HCT116 (cell line): ENCODE measurements around the gene CRB1. TPM values are rescaled to one million over a fixed set of nuclear protein-coding genes. Genes with fewer than 3 reads are reported as not detected.

Source experiments
- ATAC-seq: fragments of 200-7000 bp; cut with Tn5 transposase; 2 replicates; pipeline ENCODE4 v1.9.1; 2020; ENCODE audit warnings: mild to moderate bottlenecking, moderate library complexity
- BruUV-seq: library from RNA; stranded (reverse); fragments of 400-500 nt; replicated peaks from 2 replicates; lab custom pipeline; 2021; lab: Mats Ljungman, UMichigan
- CTCF ChIA-PET: fragments of 300-600 bp; sonication (Branson Sonifier 250); formaldehyde crosslinking; loops from one replicate; lab custom pipeline; 2021; ENCODE audit warnings: antibody characterized with exemption; lab: Charles Lee
- POLR2A ChIA-PET: fragments of 300-600, 350-600 bp; sonication (Branson Sonifier 250); formaldehyde crosslinking; loops from one replicate; lab custom pipeline; 2021; ENCODE audit warnings: antibody characterized with exemption; lab: Charles Lee
- RAD21 ChIA-PET, 2 experiments: fragments of 300-600 bp; sonication (Branson Sonifier 250); formaldehyde crosslinking; loops; one replicate each; lab custom pipeline; 2023; ENCODE audit warnings: low total read pairs in 2 of 2; ENCODE audit not compliant: uncharacterized antibody in 2 of 2, unreplicated experiment in 2 of 2, low non-redundant PET in 1 of 2; lab: Charles Lee
- DNase-seq: peaks from one replicate; pipeline ENCODE4 v3.0.0-alpha.2; 2010; ENCODE audit warnings: low read depth, low spot score
- H2AFZ ChIP-seq: fragments of 200-600 bp; shearing (Covaris generic), sonication (generic); 2 replicates; pipeline ENCODE4 v1.6.1; 2017; ENCODE audit warnings: low read depth, mixed run types, mixed read lengths, antibody characterized with exemption, low read length; ENCODE audit not compliant: poor library complexity, severe bottlenecking
- H3K27ac ChIP-seq: 2 replicates; pipeline ENCODE4 v1.5.1; 2012; ENCODE audit warnings: low read depth, low read length
- H3K27me3 ChIP-seq: fragments of 200-600 bp; sonication (generic); 2 replicates; pipeline ENCODE4 v1.6.1; 2016; ENCODE audit warnings: mixed run types, low read length, mixed read lengths; ENCODE audit not compliant: insufficient read depth
- H3K36me3 ChIP-seq, 2 experiments: fragments of 200-500 bp in 1 of 2; fragments of 200-600 bp in 1 of 2; sonication (Bioruptor generic) in 1 of 2; sonication (generic) in 1 of 2; 2 replicates each; pipeline versions ENCODE4 v1.5.1 to v1.6.1; 2014 to 2016; ENCODE audit warnings: low read length in 2 of 2, inconsistent platforms in 1 of 2, mixed read lengths in 1 of 2, mixed run types in 1 of 2; ENCODE audit not compliant: insufficient read depth in 2 of 2, control insufficient read depth in 1 of 2
- H3K4me1 ChIP-seq, 2 experiments: fragments of 200-600 bp in 1 of 2; sonication (generic) in 1 of 2; 2 replicates each; pipeline versions ENCODE4 v1.5.1 to v1.6.1; 2012 to 2017; ENCODE audit warnings: low read length in 2 of 2, inconsistent platforms in 1 of 2, mild to moderate bottlenecking in 1 of 2, mixed read lengths in 1 of 2, mixed run types in 1 of 2, moderate library complexity in 1 of 2; ENCODE audit not compliant: insufficient read depth in 2 of 2, control insufficient read depth in 1 of 2
- H3K4me2 ChIP-seq: fragments of 200-600 bp; sonication (generic); 2 replicates; pipeline ENCODE4 v1.6.1; 2017; ENCODE audit warnings: mixed run types, low read length, mixed read lengths
- H3K4me3 ChIP-seq, 2 experiments: fragments of 200-600 bp in 1 of 2; sonication (generic) in 1 of 2; replicated peaks in 1 of 2; 2 replicates each; pipeline ENCODE4 v1.5.1; 2011 to 2016; ENCODE audit warnings: low read length in 2 of 2, control low read depth in 1 of 2, low read depth in 1 of 2, mild to moderate bottlenecking in 1 of 2, mixed read lengths in 1 of 2, mixed run types in 1 of 2
- H3K79me2 ChIP-seq: fragments of 200-600 bp; sonication (generic); 2 replicates; pipeline ENCODE4 v1.6.1; 2017; ENCODE audit warnings: mild to moderate bottlenecking, mixed run types, low read length, moderate library complexity, mixed read lengths; ENCODE audit not compliant: insufficient read depth
- H3K9ac ChIP-seq: fragments of 200-600 bp; sonication (generic); 2 replicates; pipeline ENCODE4 v1.6.1; 2016; ENCODE audit warnings: low read length, mixed read lengths
- H3K9me2 ChIP-seq: fragments of 200-600 bp; sonication (generic), shearing (Covaris generic); 2 replicates; pipeline ENCODE4 v1.6.1; 2017; ENCODE audit warnings: mixed run types, mild to moderate bottlenecking, moderate library complexity; ENCODE audit not compliant: insufficient read depth
- H3K9me3 ChIP-seq, 2 experiments: fragments of 200-500 bp in 1 of 2; fragments of 200-600 bp in 1 of 2; sonication (Bioruptor generic) in 1 of 2; sonication (generic) in 1 of 2; 2 replicates each; pipeline ENCODE4 v1.6.1; 2014 to 2017; ENCODE audit warnings: low read length in 2 of 2, mixed read lengths in 2 of 2, inconsistent platforms in 1 of 2, low read depth in 1 of 2, mild to moderate bottlenecking in 1 of 2, mixed run types in 1 of 2, moderate library complexity in 1 of 2; ENCODE audit not compliant: control insufficient read depth in 1 of 2, insufficient read depth in 1 of 2
- H4K20me1 ChIP-seq: fragments of 200-600 bp; sonication (generic), shearing (Covaris generic); 2 replicates; pipeline ENCODE4 v1.6.1; 2017; ENCODE audit warnings: mixed run types, mild to moderate bottlenecking, moderate library complexity; ENCODE audit not compliant: insufficient read depth
- ATF3 ChIP-seq: IDR thresholded peaks from 2 replicates; pipeline ENCODE4 v1.6.1; 2012
- CTCF ChIP-seq, 3 experiments: fragments of 200-600 bp in 1 of 3; sonication (generic) in 1 of 3; IDR thresholded peaks in 2 of 3; conservative IDR thresholded peaks in 1 of 3; 2 replicates each; pipeline ENCODE4 v1.5.1; 2012 to 2017; ENCODE audit warnings: low read depth in 2 of 3, low read length in 2 of 3, antibody characterized with exemption in 1 of 3, borderline replicate concordance in 1 of 3, control low read depth in 1 of 3, mild to moderate bottlenecking in 1 of 3, mixed read lengths in 1 of 3, mixed run types in 1 of 3, moderate library complexity in 1 of 3; ENCODE audit not compliant: insufficient read depth in 1 of 3
- EZH2phosphoT487 ChIP-seq: fragments of 200-600 bp; IDR thresholded peaks from 2 replicates; pipeline ENCODE4 v1.6.1; 2018; ENCODE audit warnings: antibody characterized with exemption, borderline replicate concordance
- FOSL1 ChIP-seq: IDR thresholded peaks from 2 replicates; pipeline ENCODE4 v1.6.1; 2012; ENCODE audit warnings: low read depth
- POLR2AphosphoS5 ChIP-seq: IDR thresholded peaks from 2 replicates; pipeline ENCODE4 v1.6.1; 2011; ENCODE audit warnings: mild to moderate bottlenecking, low read depth, low read length, moderate library complexity
- SIN3A ChIP-seq: IDR thresholded peaks from 2 replicates; pipeline ENCODE4 v1.6.1; 2012; ENCODE audit warnings: low read depth
- YY1 ChIP-seq: IDR thresholded peaks from 2 replicates; pipeline ENCODE4 v1.6.1; 2011; ENCODE audit warnings: low read length, low read depth, moderate library complexity, mild to moderate bottlenecking; ENCODE audit not compliant: insufficient replicate concordance; ENCODE audit errors: extremely low read depth
- intact Hi-C: fragments of 100-400 bp; cut with micrococcal nuclease; formaldehyde crosslinking; loops from 2 replicates; pipeline ENCODE4 v1.10.0; 2022
- total RNA-seq: library from RNA; stranded (reverse); gene quantifications from one replicate; pipeline ENCODE4 v1.2.1, GENCODE V29; 2021; ENCODE audit not compliant: unreplicated experiment
- TF ChIP-seq, protein P1 (sequence below): IDR thresholded peaks from 2 replicates; pipeline ENCODE4 v1.6.1; 2012
- TF ChIP-seq, protein P2 (sequence below): IDR thresholded peaks from 2 replicates; pipeline ENCODE4 v1.6.1; 2012; ENCODE audit warnings: low read depth

Gene CRB1
- total RNA-seq, 1 experiment from 2014 or later: 0.07 TPM

- POLR2A ChIA-PET: no interaction called here
- H3K9ac ChIP-seq: no peak overlapping the region
- DNase-seq: no peak
Measured at GRCh38 chr1:197435224-197435623, 167.2 kb downstream of the CRB1 start.

More at GRCh38 chr1:197435224-197435623, 167.2 kb downstream of the CRB1 start:
- Histone ChIP-seq H2AFZ (no peak overlapping the region), H4K20me1 (no peaks in the 10 kb centered on the region), H3K9me2 (no peaks in the 10 kb centered on the region), H3K4me3 (no peak overlapping the region), H3K9me3 (no peaks in the 10 kb centered on the region), H3K27me3 (no peaks in the 10 kb centered on the region), H3K4me1 (no peaks in the 10 kb centered on the region), H3K79me2 (no peaks in the 10 kb centered on the region), H3K4me2 (no peak overlapping the region), H3K27ac (no peak overlapping the region), H3K36me3 (no peaks in the 10 kb centered on the region)
- no peak for ATAC-seq
- ChIA-PET RAD21 (no interaction called here), CTCF (interaction anchor here (1.3 kb wide), 1 partner anchor 35 kb away, joined by 4 read pairs; no protein-coding TSS in a partner anchor)
- TF ChIP-seq EZH2phosphoT487 (no peak), FOSL1 (no peak), YY1 (no peak), ATF3 (no peak), SIN3A (no peak), CTCF (IDR thresholded peaks at IDR 0.05 in 2 of 3, conservative IDR thresholded peaks at IDR 0.05 in 1 of 3; ENCODE audit: borderline replicate concordance in 1 of 3, insufficient read depth in 1 of 3, low read depth in 2 of 3, low read length in 2 of 3) (no peak), POLR2AphosphoS5 (no peak)
- TF ChIP-seq, protein P1, sequence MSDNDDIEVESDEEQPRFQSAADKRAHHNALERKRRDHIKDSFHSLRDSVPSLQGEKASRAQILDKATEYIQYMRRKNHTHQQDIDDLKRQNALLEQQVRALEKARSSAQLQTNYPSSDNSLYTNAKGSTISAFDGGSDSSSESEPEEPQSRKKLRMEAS: no peak
- TF ChIP-seq, protein P2, sequence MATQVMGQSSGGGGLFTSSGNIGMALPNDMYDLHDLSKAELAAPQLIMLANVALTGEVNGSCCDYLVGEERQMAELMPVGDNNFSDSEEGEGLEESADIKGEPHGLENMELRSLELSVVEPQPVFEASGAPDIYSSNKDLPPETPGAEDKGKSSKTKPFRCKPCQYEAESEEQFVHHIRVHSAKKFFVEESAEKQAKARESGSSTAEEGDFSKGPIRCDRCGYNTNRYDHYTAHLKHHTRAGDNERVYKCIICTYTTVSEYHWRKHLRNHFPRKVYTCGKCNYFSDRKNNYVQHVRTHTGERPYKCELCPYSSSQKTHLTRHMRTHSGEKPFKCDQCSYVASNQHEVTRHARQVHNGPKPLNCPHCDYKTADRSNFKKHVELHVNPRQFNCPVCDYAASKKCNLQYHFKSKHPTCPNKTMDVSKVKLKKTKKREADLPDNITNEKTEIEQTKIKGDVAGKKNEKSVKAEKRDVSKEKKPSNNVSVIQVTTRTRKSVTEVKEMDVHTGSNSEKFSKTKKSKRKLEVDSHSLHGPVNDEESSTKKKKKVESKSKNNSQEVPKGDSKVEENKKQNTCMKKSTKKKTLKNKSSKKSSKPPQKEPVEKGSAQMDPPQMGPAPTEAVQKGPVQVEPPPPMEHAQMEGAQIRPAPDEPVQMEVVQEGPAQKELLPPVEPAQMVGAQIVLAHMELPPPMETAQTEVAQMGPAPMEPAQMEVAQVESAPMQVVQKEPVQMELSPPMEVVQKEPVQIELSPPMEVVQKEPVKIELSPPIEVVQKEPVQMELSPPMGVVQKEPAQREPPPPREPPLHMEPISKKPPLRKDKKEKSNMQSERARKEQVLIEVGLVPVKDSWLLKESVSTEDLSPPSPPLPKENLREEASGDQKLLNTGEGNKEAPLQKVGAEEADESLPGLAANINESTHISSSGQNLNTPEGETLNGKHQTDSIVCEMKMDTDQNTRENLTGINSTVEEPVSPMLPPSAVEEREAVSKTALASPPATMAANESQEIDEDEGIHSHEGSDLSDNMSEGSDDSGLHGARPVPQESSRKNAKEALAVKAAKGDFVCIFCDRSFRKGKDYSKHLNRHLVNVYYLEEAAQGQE: no peak
- no TSS peak for BruUV-seq
- intact Hi-C loops: no loop called here
